Myocyte (in vitro differentiated cells): ENCODE measurements around the gene KCTD10. TPM values are rescaled to one million over a fixed set of nuclear protein-coding genes. Genes with fewer than 3 reads are reported as not detected.
A peak's percentile ranks its signal among the peaks of the same experiment; 100 is the strongest.

Experiments used
- DNase-seq: peaks from one replicate; pipeline ENCODE4 v3.0.0-alpha.2; 2012; ENCODE audit warnings: low read depth
- polyA plus RNA-seq: library from polyadenylated mRNA; unstranded; fragments of >200 nt; gene quantifications from one replicate; pipeline ENCODE4 v1.2.1, GENCODE V29; 2012; ENCODE audit warnings: missing spikeins
- total RNA-seq: library from RNA; depleted of rRNA; stranded (reverse); fragments of >200 nt; gene quantifications from 2 replicates; pipeline ENCODE4 v1.2.3, GENCODE V29; 2014

The KCTD10 gene, protein sequence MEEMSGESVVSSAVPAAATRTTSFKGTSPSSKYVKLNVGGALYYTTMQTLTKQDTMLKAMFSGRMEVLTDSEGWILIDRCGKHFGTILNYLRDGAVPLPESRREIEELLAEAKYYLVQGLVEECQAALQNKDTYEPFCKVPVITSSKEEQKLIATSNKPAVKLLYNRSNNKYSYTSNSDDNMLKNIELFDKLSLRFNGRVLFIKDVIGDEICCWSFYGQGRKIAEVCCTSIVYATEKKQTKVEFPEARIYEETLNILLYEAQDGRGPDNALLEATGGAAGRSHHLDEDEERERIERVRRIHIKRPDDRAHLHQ
- total RNA-seq, result 26.9 and 37.8 TPM in 2 replicates
- 49.0 TPM for polyA plus RNA-seq

DNA sequence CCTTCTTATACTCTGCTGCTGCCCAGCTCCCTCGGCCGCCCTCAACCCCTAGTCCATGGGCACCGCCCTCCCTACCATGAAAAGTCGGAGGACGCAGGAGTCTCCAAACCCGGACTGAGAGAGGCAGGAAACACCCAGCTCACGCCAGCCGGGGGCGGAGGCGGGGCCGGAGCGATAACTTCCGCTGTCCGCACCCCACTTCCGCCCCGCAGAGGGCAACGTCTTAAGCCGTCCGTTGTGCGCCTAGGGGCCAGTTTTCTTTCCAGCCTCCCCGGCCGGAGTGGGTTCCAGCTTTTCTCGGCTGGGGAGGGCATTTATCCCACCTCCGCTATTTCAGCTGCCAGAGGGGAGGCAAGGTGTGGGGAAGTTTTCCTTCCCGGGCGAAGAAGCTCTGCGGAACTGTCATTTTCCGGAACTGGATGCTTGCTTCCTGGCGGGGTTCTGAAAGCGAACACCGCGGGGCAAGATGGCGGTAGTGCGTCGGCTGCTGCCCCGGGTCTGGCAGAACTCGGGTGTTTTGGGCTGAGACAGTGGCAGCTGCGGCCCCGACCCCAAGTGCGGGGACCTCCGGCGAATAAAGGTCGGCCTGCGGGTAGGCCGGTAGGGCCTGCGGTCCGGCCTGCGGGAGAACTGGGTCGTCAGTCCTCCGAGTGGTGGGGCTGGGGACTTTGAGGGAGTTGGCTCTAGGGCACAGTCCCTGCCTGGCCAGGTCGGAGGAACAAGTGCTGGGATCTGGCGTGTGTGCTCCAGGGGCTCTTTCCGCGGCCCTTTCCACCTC lies at the start of gene KCTD10, which contains the start of gene UBE3B:
Gene KCTD10, minus strand, starts transcription at position 116 of the 778 bp plus-strand sequence. Its CDS starts 38 bp downstream, at position 78.
Gene UBE3B, plus strand, starts transcription at position 450 of the 778 bp plus-strand sequence. CDS start 5,918 bp downstream, outside the sequence.
- peak; percentile 91 for DNase-seq

DNA sequence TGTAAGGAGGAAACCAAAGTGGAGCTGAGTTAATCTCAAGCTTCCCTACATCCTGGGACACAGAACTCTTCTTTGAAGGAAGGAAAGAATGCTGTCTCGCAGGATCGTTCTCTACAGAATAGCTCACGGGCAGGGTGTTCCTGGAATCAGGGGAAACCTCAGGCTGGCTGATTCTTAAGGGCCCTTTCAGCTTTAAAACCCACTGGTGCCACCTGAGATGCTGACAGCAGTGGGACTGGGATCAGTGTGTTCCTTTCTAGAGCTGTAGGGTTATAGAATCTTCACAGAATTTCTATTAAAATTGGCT lies 48.1 kb upstream of the KCTD10 start:
- DNase-seq, result no peak

DNA sequence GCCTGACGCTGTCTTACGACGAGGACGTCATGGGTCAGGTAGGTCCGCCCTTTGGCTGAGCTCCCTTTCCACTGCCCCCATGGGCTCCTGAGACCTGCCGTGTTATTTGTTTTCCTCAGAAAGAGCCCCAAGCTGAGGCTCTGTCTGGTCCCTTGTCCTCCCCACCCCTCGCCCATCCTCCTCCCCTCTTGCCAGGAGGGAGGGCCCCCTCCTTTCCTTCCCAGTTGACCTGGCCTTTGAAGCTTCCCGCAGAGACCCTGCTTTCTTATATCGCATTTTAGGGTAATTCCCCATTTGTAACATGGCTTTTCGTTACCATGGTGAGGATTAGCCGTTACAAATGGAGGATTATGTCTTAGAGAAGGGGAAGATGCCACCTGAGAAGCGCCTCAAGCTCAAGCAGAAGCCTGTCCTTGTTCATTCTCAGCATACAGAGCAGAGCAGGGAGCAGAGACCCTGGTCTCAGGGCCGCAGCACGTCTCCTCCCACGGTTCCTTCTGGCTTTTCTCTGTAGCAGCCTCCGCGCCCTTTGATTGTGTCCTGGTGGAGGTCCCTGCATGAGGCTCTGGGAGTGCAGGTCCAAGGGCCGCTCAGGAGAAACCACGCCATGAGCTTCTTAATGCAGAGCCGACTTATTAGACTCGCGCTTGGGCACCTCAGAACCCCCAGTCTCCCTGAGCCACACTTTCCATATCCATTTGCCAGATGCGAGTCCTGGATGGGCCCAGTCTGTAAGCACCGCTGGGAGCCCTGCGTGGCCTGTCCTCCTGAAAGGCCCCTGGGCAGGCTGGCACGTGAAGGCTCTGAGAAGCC lies 47.6 kb upstream of the KCTD10 start:
- no peak for DNase-seq

DNA sequence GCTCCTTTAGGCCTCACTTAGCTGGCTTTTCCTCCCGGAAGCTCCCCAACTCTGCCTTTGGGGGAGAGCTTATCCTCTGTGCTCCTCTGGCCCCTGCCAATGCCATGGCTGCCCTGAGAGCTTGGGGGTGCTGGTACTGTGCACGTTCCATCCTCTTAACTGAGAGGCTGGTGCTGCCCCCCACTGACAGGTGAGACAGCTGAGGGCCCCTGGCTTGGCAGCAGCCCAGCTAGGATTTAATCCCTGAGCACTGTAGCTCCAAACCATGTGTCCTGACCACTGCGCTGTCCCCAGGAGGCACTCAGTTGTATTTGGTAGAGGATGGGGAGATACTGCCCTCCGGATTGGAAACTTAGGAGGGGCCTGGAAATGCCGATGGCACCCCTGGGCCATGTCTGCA lies 46.4 kb upstream of the KCTD10 start:
- DNase-seq, result no peak

DNA sequence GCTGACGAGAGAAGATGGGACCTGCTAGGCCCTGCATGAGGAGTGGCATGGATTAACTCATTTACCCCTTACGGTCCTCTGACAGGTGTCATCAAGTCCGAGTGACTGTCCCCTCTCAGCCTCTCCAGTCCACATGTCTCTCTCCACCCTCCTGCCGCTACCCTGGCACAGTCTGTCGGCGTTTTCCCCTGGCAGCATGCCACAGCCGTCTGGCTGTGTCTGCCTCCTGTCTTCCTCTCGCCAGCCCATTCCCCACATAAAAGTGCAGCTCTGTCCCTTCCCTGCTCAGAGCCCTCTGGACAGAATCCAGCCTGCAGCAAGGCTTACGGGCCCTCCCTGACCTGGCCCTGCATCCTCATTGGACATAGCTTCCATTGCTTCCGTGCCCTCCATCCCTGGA lies 46.0 kb upstream of the KCTD10 start:
- DNase-seq, result no peak

DNA sequence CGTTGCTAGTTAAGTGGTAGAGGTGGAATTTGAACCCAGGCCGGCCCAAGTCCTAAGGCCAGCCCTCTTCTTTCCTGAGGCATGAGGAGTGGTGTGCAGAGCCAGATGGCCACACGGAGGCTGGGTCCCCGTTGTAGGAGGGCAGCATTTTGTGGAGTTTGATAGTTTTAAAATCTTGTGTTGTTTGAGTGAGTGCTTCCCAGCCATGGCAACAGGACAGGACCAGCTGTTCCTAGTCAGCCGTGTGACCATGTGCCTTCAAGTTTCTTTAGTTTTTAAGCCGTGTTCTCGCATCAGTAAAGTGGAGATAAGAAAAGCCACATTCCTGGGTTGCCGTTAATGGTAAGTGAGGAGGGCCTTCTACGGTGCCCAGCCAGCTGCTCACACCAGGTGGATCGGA lies 44.7 kb upstream of the KCTD10 start:
- DNase-seq, result no peak

DNA sequence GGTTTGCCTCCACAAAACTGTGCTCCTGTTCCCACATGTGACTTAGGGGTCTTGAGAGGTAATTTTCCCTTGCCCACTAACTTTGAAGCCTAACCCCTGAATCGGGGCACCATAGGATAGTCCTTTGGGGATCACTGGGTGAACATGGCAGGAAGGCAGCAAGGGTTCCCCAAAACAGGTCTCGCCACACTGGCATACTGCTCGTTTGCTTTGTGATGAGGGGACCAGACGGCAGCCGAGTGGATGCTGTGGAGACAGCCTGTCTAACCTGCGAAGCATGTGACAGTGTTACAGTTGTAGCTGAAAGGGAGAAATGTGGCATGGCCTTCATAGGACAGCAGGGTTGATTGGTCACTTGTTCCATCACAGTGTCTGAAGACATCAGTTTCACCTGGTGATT lies 42.7 kb upstream of the KCTD10 start:
- DNase-seq, result no peak

DNA sequence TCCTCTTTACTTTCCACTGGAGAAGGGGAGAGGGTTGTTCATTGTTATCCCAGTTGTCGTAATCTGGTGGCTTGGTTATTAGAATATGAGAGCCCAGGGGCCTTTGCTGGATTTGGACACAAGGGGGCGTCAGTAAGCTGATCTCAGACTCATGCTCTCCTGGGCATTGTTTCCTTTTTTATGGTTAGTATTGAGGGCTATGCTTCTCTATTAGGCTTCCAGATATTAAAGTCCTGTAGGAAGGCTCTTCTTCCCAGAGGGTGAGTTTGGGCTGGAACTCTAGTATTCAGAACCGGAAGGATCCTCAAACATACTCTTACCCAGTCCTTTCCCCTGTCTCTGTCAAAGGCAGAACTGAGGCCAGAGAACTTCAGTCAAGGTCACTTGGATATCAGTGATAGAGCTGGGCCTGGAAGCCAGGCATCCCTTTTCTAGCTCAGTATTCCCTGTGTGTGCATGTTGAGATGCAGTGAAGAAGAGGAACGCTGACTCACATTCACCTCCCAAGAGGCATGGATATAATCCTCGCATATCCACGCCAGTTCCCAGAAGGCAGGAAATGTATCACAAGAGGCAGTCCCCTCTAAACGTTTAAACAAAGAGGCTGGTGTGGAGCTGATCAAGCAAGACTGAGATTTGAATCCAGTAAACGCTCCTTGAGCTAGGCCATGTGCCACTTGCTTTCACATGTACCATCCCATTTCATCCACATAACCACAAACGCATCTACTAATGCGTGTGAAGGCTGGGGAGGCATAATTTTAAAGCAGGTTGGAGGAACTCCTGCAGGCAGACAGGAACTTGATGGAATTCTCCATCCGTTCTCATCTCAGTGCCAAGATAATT lies 41.9 kb upstream of the KCTD10 start:
- DNase-seq, result peak; percentile 81

DNA sequence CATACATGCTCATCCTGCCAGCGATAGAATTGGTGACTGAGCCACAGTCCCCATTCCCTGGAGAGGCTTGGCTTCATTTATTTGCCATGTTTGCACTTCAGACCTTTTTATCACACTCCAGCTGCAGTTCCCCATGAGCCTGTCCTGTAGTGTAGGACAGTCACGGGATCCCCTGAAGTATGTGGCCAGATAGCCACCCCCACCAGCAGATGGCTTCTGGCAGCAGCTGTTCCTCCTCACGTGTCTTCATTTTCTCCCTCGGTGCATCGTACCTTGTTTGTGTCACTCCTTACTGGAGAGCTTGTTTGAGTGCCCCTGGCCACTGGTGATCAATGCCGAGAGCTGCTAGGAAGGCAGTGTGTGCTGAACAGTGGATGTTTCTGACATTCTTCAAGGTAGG lies 40.5 kb upstream of the KCTD10 start:
- DNase-seq, result peak; percentile 84

DNA sequence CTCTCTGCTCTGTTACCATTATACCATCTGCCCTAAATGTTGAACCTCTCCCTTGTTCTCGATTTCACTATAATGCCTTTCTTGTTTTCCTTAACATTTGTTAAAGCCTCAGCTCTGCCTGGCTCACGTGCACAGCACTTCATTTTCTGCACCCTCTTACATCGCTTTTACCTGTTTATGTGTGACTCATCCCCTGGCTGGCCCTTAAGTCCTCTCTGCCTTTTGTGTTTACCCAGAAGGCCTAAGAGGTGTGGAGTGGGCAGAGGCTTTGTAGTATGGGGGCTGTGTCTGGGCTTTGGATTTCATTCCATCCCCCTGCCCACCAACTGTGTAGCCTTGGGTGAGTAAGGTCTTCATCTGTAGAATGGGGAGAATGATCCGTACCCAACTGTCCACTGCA lies 36.9 kb upstream of the KCTD10 start:
- no peak for DNase-seq

DNA sequence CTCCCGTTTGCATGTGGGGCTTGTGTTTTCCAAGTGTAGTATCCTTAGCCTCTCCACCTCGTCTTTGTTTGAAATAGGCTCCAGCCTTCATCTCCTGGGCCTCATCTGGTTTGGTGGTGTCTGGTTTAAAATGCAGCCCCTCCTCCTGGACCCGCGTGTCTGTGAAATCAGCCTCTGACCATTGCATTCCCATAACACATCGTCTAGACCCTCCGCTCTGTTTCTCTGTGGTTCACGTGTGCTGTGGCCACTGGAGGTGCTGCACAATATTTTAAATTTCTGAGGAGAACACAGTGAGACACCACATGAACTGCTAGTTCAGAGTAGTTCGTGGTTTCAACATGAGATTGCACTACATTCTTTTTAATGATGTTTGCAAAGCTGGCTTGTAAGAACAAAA lies 36.0 kb upstream of the KCTD10 start:
- no peak for DNase-seq

DNA sequence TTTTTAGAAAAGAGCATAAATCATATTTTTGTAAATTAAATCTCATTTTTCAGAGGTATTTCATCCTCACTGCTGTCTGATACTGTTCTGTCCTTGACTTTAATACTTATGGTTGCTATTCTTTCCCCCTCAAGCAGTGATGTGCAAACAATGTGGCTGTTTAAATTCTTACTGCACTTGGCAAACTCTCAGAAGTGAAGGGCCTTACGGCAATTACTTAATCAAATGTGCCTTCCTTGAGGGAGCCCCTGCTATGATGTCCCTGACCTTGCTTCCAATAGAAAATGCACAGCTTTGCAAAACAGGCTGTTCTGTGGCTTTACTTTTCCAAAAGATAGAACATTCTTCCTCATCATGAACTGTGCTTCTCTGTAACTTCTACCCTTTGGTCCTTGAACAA lies 35.5 kb upstream of the KCTD10 start:
- no peak for DNase-seq

DNA sequence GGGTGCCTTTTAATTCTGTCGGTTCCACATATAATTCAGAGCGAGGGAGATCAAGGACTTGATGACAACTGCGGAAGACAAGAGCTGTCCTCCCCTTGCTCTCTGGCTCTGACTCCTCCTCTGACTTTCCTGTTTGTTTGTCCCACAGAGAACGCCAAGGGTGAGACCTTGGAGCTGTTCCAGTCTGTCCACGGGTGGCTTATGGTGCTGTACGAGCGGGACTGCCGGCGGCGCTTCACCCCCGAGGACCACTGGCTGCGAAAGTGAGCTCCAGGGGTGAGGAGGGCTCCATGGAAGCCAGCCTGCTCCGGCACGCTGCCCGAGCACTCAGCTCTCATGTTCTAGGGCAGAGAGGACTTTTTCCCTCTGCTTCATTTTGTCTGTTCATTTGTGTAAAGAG lies 33.1 kb upstream of the KCTD10 start:
- DNase-seq, result no peak

DNA sequence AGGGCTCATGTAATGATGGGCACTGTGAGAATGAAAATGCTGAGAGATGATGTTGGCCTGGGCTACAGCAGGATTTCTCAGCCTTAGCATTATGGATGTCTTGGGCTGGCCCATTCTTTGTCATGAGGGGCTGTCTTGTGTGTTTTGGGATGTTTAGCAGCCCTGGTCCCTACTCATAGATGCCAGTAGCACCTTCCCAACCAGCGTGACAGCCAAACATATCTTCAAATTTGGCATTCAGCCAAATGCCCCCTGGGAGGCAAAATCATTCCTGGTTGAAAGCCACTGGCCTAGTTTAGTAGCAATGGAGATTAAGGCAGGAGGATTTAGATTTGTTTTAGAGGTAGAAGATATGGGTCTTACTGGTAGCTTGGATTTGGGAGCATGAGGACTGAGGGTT lies 27.0 kb upstream of the KCTD10 start:
- DNase-seq, result no peak

DNA sequence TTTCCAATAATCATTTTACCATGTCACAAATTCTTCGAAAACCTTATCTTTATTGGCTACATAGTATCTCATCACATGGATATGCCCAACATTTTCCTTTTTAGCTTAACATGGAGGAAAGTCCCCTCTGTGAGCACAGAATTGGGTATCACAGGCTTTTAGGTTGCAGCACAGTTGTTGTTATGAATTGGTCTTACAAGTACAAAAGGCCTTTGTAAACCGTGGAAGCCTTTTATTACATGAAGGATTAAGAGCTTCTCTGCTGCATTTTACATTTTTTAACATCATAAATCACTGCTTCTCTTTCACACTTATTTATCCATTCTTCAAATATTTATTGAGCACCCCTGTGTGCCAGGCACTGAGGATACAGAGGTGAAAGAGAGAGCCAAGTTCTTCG lies 26.5 kb upstream of the KCTD10 start:
- DNase-seq, result no peak

DNA sequence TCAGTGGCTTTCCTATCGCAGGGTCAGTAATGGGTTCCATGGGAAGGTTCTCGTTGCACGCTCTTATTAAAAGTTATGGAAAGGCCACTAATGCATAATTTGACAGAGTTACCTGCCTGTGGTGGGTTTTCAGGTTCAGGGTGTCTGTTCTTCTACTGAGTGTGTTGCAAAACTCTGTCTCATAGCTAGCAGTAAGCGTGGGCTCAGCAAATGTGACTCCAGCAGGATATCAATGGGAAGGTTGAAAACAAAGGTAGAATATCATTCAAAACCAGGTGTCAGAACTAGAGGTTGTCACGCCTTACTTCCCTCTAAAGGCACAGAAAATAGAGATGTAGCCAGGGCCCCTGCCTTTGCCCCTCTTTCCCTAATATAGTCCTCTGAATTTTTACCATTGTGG lies 25.2 kb upstream of the KCTD10 start:
- DNase-seq, result no peak

DNA sequence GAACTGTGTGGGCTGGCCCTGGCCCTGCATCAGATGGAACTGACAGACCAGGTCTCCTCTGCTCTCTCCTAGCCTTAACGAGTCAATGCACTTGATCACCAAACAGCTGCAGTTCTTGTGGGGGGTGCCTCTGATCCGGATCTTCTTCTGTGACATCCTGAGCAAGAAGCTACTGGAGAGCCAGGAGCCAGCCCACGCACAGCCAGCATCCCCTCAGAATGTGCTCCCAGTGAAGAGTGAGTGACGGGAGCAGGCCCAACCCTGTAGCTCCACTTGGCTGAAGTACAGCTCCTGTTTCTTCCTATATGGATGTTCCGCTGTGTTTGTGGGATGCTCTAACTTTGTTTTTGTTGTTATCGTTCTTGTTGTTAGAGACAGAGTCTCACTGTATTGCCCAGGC lies 24.2 kb upstream of the KCTD10 start:
- no peak for DNase-seq

DNA sequence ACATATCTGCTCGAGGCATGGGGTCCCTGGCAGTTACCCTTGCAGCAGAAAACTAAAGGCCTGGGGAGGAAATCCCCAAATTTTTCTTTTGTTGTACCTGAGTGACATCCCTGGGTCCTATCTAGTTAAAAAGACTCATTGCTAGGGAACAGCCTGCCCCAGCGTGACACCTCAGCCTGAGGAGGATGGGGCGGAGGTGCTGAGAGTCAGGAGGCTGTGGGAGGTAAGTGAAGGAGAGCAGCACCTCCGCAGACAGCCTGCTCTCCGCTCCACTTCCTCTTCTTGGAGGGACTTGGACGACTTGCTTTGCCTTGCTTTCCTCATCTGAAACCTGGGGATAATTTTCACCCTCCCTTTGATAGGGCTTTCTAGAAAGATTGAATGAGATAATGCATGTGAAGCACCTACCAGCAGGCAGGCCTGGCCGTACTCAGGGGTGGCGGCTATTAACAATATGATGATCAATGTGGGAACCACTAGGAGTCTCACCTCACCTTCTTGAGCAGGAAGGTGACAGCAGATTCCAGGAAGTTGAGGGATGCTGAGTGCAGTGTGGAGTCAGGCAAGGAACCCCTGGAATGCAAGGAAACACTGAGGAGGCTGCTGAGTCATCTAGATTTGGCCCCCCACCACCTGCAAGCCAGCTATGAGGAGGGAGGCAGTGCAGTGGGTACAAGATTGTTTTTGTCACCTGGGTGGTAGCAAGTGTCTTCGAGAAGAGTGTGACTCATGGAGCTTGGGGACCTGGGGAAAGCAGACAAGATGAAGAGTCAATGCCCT lies 23.5 kb upstream of the KCTD10 start:
- no peak for DNase-seq

DNA sequence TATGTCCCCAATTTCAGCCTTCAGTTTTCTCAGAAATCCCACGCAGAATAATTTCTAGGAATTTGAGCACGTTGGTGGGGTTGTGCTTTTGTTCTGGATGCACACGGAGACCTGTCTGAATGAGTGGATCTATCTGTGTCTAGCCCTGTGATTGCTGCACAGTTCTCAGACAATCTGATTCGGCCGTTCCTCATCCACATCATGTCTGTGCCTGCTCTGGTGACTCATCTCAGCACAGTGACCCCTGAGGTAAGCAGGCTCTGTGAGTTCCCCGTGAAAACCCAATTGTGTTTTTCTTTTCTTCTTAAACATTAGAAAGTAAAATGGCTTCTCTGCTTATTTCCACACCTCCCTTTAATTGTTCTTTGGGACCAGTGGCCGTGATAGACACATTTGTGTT lies 20.6 kb upstream of the KCTD10 start:
- no peak for DNase-seq

DNA sequence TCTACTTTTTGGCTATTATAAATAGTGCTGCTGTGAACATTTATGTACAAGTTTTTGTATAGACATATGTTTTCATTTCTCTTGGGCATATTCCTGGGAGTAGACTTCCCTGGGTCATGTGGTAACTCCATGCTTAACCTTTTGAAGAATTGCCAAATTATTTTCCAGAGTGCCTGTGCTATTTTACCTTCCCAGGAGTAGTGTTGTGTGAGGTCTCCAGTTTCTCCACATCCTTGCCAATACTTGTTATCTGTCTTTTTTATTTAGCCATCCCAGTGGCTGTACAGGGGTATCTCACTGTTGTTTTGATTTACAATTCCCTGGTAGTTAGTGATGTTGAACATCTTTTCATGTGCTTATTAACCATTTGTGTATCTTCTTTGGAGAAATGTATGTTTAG lies 19.2 kb upstream of the KCTD10 start:
- no peak for DNase-seq
